SKM-1 treated with dmso at 0.1 percent for 144 hours (cell line): Measurements from ENCODE around the gene SPTB.
"Not testable (repeated sequence)": the region's sequence is repeated elsewhere in the genome, so short reads cannot be mapped to it uniquely, and the experiment has no call there.

ENCODE experiments used
- DNase-seq: peaks from one replicate; lab custom pipeline; 2025; ENCODE audit not compliant: unreplicated experiment; lab: John Stamatoyannopoulos, UW

Gene SPTB

GRCh38 chr14:64824471-64824870 lies 55.2 kb downstream of the SPTB start:
- DNase-seq, result no peak

GRCh38 chr14:64823305-64823861 lies 56.3 kb downstream of the SPTB start:
- peak; percentile 39 for DNase-seq

- DNase-seq, result no peak
These were observed 58.1 kb downstream of the SPTB start for GRCh38 chr14:64821651-64822050.

GRCh38 chr14:64818151-64818550 lies 61.6 kb downstream of the SPTB start:
- no peak for DNase-seq

GRCh38 chr14:64817631-64818030 lies 62.1 kb downstream of the SPTB start:
- no peak for DNase-seq

GRCh38 chr14:64816221-64816783 lies 63.4 kb downstream of the SPTB start:
- DNase-seq, result no peak

GRCh38 chr14:64815257-64815656 lies 64.5 kb downstream of the SPTB start:
- no peak for DNase-seq

- DNase-seq, result no peak
These were observed 67.3 kb downstream of the SPTB start for GRCh38 chr14:64812412-64812811.

- no peak for DNase-seq
These were observed 68.0 kb downstream of the SPTB start for GRCh38 chr14:64811676-64812075.

GRCh38 chr14:64808449-64808848 lies 71.3 kb downstream of the SPTB start:
- DNase-seq, result no peak

- no peak for DNase-seq
These were observed 72.2 kb downstream of the SPTB start for GRCh38 chr14:64807551-64807950.

- DNase-seq, result no peak
These were observed 72.7 kb downstream of the SPTB start for GRCh38 chr14:64806862-64807495.

GRCh38 chr14:64806202-64806861 lies 73.4 kb downstream of the SPTB start:
- no peak for DNase-seq

GRCh38 chr14:64805646-64806045 lies 74.1 kb downstream of the SPTB start:
- not testable (repeated sequence) for DNase-seq

GRCh38 chr14:64804754-64805260 lies 74.9 kb downstream of the SPTB start:
- DNase-seq, result no peak

GRCh38 chr14:64801800-64802199 lies 77.9 kb downstream of the SPTB start:
- no peak for DNase-seq

- no peak for DNase-seq
These were observed 78.7 kb downstream of the SPTB start for GRCh38 chr14:64801046-64801445.

- DNase-seq, result no peak
These were observed 79.7 kb downstream of the SPTB start for GRCh38 chr14:64800000-64800399.

- DNase-seq, result no peak
These were observed 80.2 kb downstream of the SPTB start for GRCh38 chr14:64799555-64799954.

GRCh38 chr14:64796369-64796768 lies 83.3 kb downstream of the SPTB start:
- DNase-seq, result no peak

- no peak for DNase-seq
These were observed 83.8 kb downstream of the SPTB start for GRCh38 chr14:64795921-64796320.

- no peak for DNase-seq
These were observed 84.5 kb downstream of the SPTB start for GRCh38 chr14:64795211-64795610.
